ENCODE measurements around the gene U2AF2.

DNA sequence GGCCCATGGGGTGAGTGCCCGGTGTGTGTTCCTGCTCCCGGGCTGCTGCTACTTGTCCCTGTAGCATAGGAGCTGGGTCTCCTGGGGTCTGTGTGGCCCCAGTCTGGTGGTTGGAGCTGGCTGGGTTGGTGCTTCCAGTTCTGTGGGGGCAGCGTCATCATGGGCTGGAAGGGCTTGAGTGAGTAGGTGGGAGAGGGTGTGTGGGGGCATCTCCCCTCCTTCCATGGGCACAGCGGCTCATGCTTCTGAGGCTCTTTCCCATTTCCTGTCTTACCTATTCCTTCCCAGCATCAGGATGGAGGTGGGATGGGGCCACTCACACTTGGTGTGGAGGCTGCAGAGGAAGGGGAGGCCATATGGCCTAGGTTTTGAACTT, 12.2 kb downstream of the U2AF2 start:
- TF ChIP-seq CTCF (IDR thresholded peaks at IDR 0.05) (no peak), POLR2A (IDR thresholded peaks at IDR 0.05) (no peak)
